ENCODE results near the gene GIPC1.
"Not testable (repeated sequence)": the region's sequence is repeated elsewhere in the genome, so short reads cannot be mapped to it uniquely, and the experiment has no call there.

GIPC1 gene

GRCh38 chr19:14467391-14467790 is 28.5 kb downstream of the GIPC1 start:
- no peak for DNase-seq

DNA sequence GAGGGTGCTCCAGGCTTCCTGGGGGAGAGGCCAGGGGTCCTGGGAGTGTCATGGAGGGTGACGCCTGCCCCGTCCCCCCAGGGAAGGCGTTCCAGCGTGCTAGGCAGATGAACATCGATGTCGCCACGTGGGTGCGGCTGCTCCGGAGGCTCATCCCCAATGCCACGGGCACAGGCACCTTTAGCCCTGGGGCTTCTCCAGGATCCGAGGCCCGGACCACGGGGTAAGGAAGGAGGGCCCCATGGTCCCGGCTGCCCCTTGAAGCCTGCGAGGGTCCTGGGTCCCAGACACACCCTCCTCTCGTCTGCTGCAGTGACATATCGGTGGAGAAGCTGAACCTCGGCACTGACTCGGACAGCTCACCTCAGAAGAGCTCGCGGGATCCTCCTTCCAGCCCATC is 32.2 kb downstream of the GIPC1 start:
- no peak for DNase-seq

DNA sequence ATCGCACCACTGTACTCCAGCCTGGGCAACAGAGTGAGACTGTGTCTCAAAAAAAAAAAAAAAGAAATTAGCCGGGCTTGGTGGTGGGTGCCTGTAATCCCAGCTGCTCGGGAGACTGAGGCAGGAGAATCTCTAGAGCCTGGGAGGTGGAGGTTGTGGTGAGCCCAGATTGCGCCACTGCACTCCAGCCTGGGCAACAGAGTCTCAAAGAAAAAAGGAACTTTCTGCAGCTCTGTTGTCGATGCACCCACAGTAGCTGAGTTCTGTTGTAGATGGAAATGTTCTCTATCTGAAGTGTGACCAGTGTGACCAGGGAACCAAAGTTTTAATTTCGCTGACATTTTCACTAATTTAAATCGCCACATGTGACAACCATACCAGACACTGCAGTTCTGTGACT is 33.5 kb downstream of the GIPC1 start:
- DNase-seq, result not testable (repeated sequence)

DNA sequence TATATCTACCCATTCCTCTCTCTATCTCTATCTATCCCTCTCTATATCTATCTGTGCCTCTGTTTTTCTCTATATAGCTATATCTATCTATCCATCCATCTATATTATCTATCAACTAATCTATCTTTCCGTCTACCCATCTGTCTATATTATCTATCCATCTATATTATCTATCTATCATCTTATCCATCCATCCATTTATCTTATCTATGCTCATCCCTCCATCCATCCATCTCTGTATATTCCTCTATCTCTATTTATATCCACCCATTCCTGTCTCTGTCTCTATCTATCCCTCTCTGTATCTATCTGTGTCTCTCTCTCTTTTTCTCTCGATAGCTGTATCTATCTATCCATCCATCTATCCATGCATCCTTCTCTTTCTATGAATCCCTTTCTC is 35.0 kb downstream of the GIPC1 start:
- DNase-seq, result no peak

DNA sequence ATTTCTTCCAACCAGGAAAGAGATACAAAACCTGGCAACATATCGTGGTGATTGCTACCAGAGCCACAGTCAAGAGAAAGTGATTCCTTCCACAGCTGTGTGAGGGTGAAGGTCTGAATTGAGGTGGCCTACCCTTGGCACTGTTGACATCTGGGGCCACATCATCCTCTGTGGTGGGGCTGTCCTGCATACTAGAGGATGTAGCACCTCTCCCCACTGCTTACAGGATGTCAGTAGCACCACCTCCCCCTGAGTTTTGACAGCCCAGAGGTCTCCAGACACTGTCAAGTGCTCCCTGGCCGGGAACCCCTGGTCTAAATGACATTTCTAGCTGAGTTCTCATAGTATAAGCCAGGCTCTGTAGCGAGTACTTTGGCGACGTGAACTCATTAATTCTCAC is 36.2 kb downstream of the GIPC1 start:
- DNase-seq, result no peak

DNA sequence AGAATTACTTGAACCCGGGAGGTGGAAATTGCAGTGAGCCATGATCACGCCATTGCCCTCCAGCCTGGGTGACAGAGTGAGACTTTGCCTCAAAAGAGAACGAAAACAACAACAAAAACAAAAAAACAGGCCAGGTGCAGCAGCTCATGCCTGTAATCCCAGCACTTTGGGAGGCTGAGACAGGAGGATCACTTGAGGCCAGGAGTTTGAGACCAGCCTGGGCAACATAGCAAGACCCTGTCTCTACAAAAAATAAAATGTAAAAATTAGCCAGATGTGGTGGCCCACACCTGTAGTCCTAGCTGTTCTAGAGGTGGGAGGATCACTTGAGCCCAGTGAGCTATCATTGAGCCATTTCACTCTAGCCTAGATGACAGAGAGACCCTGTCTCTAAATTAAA is 43.6 kb downstream of the GIPC1 start:
- DNase-seq, result not testable (repeated sequence)

GRCh38 chr19:14450876-14451275 is 45.1 kb downstream of the GIPC1 start:
- no peak for DNase-seq

DNA sequence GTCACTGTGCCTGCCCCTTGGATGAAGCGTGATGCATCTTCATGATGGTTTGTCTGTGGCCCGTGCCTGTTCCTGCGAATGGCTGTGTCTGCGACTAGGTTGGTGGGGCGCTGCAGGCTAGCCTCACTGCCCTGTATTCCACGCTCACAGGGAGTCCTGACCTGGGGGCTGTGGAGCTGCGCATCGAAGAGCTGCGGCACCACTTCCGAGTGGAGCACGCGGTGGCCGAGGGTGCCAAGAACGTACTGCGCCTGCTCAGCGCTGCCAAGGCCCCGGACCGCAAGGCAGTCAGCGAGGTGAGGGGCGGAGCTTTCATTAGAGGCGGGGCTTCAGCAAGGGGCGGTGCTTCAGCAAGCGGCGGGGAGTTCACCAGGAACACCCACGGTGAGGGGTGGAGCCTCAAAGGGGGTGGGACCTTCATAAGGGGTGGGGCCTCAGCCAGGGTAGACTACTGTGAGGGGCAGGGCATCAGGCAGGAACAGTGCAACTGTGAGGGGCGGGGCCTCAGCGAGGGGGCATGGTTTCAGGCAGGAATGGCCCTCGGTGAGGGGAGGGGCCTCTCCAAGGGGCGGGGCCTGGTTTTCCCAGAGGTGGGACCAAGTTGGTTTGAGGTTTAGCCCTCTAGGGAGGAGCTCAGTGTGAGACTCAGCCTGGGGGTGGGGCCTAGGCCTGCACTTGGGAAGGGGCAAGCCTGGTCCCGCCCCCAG is 45.6 kb downstream of the GIPC1 start:
- peak; percentile 23 for DNase-seq

DNA sequence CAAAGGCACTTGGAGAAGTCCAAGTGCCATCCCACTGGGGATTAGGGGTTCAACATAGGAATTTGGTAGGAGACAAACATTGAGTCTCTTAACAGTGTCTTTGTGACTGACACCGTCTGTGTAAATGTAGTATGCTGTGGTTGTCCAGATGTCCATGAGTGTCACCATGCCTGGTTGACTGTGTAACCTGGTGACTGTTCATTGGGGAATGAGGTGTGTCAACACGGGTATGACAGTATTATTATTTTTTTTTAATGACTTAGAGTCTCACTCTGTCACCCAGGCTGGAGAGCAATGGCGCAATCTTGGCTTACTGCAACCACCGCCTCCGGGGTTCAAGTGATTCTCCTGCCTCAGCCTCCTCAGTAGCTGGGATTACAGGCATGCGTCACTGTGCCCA is 46.6 kb downstream of the GIPC1 start:
- DNase-seq, result no peak

DNA sequence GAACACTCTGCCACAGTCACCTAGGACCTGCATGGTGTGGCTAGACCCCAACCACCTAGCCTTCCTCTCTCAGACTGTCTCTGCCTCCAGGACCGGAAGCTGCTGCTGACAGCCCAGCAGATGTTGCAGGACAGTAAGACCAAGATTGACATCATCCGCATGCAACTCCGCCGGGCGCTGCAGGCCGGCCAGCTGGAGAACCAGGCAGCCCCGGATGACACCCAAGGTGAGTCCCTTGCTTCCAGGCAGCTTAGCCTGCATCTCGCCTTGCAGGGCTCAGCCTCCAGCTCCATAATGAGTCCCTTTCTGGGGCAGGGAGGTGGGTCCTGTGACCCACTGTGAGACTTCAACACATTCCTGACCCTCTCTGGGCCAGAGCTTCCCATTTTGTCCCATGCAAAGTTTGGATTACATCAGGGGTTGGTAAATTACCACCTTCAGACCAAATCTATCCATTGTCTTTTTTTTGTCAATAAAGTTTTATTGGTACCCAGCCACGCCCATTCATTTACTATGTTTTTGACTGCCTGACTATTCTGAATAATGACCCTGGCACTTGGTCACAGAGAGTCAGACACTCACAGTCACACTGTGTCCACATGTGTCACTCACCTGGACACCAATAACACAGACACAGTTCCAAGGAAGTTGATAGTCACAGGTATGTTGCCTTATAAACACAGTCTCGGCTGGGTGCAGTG is 49.4 kb downstream of the GIPC1 start:
- DNase-seq, result no peak

- no peak for DNase-seq
These were observed 52.2 kb downstream of the GIPC1 start for GRCh38 chr19:14443632-14444216.

- no peak for DNase-seq
These were observed 52.9 kb downstream of the GIPC1 start for GRCh38 chr19:14442891-14443631.

DNA sequence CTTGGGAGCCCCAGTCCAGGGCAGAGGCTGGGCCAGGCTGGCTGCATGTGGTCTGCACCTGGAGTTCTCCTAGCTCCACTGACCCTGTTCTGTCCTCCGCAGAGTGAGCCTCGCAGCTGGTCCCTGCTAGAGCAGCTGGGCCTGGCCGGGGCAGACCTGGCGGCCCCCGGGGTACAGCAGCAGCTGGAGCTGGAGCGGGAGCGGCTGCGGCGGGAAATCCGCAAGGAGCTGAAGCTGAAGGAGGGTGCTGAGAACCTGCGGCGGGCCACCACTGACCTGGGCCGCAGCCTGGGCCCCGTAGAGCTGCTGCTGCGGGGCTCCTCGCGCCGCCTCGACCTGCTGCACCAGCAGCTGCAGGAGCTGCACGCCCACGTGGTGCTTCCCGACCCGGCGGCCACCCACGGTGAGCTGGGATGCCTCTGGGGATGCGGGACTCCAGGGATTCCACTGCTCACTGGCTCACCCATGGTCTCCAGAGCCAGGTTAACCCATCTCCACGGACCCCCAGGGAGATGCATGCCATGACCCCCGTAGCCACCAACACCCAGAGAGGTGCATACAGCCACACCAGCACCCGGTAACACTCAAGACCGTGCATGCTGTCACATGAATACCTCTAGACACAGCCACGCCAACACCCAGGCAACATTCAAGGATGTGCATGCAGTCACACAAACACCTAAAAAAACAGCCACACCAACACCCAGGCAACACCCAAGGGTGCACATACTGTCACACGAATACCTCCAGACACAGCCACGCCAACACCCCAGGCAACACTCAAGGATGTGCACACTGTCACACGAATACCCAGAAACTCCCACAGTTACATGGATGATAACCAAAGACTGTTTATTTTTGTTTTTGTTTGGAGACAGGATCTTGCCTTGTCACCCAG is 54.6 kb downstream of the GIPC1 start:
- no peak for DNase-seq

GRCh38 chr19:14440049-14440448 is 55.9 kb downstream of the GIPC1 start:
- peak; percentile 75 for DNase-seq

DNA sequence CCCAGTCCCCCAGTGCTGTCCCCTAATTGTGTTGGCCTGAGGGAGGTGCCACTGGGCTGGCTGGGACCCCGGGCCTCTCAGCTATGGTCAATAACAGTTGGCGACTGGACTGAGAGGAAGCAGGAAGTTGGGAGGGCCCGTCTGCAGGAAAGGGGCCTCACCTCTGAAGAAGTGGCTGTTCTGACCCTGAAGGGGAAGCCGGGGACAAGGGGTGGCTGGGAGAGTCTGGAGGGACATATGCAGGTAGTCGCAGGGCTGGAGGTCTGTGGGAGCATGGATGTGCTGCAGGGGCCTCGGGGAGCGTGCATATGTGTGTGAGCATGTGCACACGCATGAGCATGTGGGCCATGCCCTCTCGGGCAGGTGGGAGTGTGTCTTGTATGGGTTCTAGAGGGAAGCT is 56.9 kb downstream of the GIPC1 start:
- DNase-seq, result no peak

DNA sequence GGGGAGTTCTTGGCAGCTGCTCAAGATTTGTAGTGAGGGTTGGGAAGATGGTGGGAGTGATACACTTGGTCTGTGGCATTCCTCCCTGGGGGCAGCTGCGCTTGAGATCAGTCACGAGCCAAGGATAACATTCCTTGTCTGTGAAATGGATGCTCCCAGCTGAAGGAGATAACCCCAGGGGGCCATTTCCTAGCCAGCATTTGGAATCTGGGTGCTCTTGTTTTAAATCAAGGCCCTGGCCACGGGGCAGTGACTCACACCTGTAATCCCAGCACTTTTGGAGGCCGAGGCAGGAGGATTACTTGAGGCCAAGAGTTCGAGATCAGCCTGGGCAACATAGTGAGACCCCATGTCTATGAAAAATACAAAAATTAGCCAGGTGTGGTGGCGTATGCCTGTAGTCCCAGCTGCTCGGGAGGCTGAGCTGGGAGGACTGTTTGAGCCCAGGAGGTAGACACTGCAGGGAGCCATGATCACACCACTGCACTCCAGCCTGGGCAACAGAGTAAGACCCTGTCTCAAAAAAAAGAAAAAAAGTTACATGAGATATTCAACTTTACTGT is 58.3 kb downstream of the GIPC1 start:
- DNase-seq, result no peak

DNA sequence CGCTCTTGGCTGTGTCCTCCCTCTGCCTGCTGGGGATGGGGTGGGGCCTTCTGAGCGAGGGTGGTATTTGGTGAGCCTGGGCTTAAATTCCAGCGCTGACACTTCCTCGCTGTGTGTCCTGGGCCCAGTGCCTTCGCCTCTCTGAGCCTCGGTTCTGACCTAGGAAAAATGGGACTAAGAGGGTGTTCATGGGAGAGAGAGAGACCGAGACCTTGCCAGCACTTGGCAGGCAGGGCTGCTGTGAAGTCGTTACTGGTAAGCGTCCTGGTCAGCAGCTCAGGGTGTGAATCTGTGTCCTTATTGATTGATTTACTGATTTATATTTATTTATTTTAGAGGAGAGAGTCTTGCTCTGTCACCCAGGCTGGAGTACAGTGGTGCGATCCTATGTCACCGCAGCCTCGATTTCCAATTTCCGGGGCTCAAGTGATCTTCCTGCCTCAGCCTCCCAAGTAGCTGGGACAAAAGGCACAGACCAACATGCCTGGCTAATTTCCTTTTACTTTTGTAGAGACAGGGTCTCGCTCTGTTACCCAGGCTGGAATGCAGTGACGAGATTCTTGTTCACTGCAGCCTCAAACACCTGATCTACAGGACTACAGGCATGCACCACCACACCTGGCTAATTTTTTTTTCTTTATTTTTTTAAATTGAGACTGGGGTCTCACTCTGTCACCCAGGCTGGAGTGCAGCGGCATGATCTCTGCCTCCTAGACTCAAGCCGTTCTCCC is 60.4 kb downstream of the GIPC1 start:
- no peak for DNase-seq

DNA sequence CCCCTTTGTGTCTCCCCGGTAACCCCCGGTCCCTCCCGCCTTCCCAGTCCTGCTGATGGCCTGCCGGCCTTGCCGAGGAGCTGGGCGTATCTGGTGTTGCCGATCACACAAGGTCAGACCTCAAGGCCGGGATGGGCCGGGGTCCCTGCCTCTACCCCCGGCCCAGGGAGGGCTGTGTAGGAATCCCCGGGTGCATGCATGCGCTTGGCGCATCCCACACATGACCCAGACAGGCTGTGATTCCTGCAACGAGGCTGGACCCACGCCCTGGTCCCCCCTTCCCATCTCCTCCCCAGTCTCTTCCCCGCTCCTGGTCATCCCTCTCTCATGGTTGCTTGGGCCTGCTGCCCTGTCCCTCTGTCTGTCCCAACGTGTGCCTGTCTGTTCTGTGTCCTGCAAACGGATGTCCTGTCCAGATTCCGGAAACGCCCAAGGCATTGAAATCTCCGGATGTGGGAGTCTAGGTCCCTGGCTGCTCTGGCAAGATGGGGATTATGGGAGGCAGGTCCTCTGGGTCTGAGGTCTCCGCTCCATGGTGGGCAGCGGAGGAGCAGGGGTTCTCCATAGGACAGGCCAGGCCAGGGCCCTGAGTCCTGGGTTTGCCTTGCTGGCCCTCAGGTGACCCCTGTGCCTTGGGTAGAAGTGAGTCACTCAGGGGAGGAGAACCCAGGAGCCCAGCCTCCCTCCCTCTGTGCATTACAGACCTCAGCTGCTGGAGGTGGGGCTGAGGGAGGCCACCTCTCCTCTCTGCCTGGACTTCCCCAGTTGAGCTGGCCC is 61.2 kb downstream of the GIPC1 start:
- DNase-seq, result no peak

- DNase-seq, result peak; percentile 37
These were observed 62.1 kb downstream of the GIPC1 start for GRCh38 chr19:14433554-14434501.

Measured in activated effector memory CD4-positive, alpha-beta T cell treated with Interleukin-2 at 50 U/mL for 16 hours (primary cell).